Measurements from ENCODE around the gene USH2A.
A peak's percentile ranks its signal among the peaks of the same experiment; 100 is the strongest.

Gene USH2A

GRCh38 chr1:215600258-215600792 lies 822.9 kb downstream of the USH2A start:
- H3K4me3 ChIP-seq (ENCODE audit: low read depth, low read length): no peak overlapping the region
- no peak for DNase-seq (ENCODE audit: low read depth)
- in situ Hi-C loops (cut with HindIII; ENCODE audit: low sequenced_read_pairs): no loop called here
- no peak for TF ChIP-seq CTCF (IDR thresholded peaks at IDR 0.05; ENCODE audit: low read depth, low read length, missing control alignments)

- no peak overlapping the region for H3K4me3 ChIP-seq (ENCODE audit: low read depth, low read length)
- DNase-seq (ENCODE audit: low read depth): peak; percentile 45
- TF ChIP-seq CTCF (IDR thresholded peaks at IDR 0.05; ENCODE audit: low read depth, low read length, missing control alignments): no peak
- in situ Hi-C loops (cut with HindIII; ENCODE audit: low sequenced_read_pairs): no loop called here
Measured at GRCh38 chr1:215599418-215600074, 823.7 kb downstream of the USH2A start.

GRCh38 chr1:215597961-215598360 lies 825.3 kb downstream of the USH2A start:
- TF ChIP-seq CTCF (IDR thresholded peaks at IDR 0.05; ENCODE audit: low read depth, low read length, missing control alignments): no peak
- no peak for DNase-seq (ENCODE audit: low read depth)
- no peak overlapping the region for H3K4me3 ChIP-seq (ENCODE audit: low read depth, low read length)
- in situ Hi-C loops (cut with HindIII; ENCODE audit: low sequenced_read_pairs): no loop called here

- H3K4me3 ChIP-seq (ENCODE audit: low read depth, low read length): no peak overlapping the region
- in situ Hi-C loops (cut with HindIII; ENCODE audit: low sequenced_read_pairs): no loop called here
- no peak for DNase-seq (ENCODE audit: low read depth)
- TF ChIP-seq CTCF (IDR thresholded peaks at IDR 0.05; ENCODE audit: low read depth, low read length, missing control alignments): no peak
Measured at GRCh38 chr1:215595231-215595630, 828.0 kb downstream of the USH2A start.

GRCh38 chr1:215594640-215595039 lies 828.6 kb downstream of the USH2A start:
- no peak for TF ChIP-seq CTCF (IDR thresholded peaks at IDR 0.05; ENCODE audit: low read depth, low read length, missing control alignments)
- in situ Hi-C loops (cut with HindIII; ENCODE audit: low sequenced_read_pairs): no loop called here

GRCh38 chr1:215590779-215591491 lies 832.3 kb downstream of the USH2A start:
- no peak for TF ChIP-seq CTCF (IDR thresholded peaks at IDR 0.05; ENCODE audit: low read depth, low read length, missing control alignments)
- in situ Hi-C loops (cut with HindIII; ENCODE audit: low sequenced_read_pairs): no loop called here
- DNase-seq (ENCODE audit: low read depth): no peak
- no peak overlapping the region for H3K4me3 ChIP-seq (ENCODE audit: low read depth, low read length)

More at GRCh38 chr1:215594640-215595039, 828.6 kb downstream of the USH2A start:
- H3K4me3 ChIP-seq (ENCODE audit: low read depth, low read length): no peak overlapping the region
- no peak for DNase-seq (ENCODE audit: low read depth)
